Fibroblast of skin of left biceps (primary cell): ENCODE measurements around the gene TBC1D28.
"Not testable (repeated sequence)": the region's sequence is repeated elsewhere in the genome, so short reads cannot be mapped to it uniquely, and the experiment has no call there.

Experiments used
- DNase-seq, 2 experiments: peaks; one replicate each; pipeline ENCODE4 v3.0.0-alpha.2; 2013; ENCODE audit warnings: low read depth in 2 of 2

The TBC1D28 gene

DNA sequence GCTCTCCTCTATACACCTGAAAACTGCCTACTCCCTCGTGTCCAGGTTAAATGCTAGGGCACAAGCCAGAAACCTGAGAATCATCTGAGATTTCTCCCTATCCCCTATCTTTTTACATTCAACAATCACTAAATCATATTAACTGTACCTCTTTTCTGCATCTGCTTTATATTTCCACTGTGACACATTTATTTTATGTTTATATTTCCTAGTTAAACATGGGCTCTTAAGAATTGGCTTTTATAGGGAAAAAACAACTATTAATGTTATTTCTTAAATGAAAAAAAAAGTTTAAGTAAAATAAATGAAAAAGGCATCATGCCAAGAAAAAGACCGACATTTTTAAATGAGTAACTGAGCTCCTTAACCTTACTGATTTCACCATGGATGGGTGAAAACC is 26.6 kb downstream of the TBC1D28 start:
- DNase-seq, result not testable (repeated sequence)

DNA sequence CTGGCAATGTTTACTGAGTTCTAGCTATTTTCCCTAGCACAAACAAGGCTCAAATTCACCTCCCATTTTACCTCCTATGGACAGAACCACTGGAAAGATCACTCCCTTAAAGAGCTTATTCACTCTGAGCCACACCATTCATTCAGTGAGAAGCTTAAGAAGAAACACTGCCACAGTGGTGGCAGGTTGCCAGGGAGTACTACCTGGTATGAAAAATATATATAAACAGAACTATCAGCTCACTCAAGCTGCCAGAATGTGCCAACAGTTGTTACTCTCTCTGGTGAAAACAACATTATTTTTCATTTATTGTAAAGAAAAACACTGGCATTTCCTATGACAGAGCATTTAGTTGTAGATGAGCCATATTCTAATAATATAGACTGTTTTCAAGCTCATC is 31.2 kb downstream of the TBC1D28 start:
- DNase-seq, result not testable (repeated sequence)

DNA sequence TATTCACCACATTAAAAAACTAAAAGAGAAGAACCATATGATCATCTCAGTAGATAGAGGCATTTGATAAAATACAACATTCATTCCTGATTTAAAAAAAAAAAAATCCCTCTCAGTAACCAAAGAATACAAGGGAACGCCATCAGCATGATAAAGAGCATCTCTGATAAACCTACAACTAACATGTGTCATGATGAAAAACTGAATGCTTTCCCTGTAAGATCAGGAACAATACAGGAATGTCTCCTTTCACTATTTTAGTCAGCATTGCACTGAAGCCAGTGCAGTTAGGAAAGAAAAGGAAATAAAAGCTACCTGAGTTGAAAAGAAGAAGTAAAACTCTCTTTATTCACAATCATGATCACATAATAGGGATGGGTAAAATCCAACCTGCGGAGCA is 51.1 kb downstream of the TBC1D28 start:
- DNase-seq, result not testable (repeated sequence)
